ENCODE results near the gene SUPT16H.

SUPT16H gene

GRCh38 chr14:21383848-21384493 is at the start of gene SUPT16H:
Gene SUPT16H, minus strand, starts transcription at chr14:21384019. Its CDS starts 92 bp downstream, at chr14:21383927.
- ChIA-PET POLR2A (interaction anchor here (0.5 to 2.0 kb wide), 7 partner anchors 14 to 151 kb away, joined by 3 to 12 read pairs (median 3); partner anchors contain the start of gene CHD8), CTCF (interaction anchor here (0.7 kb wide), 1 partner anchor 19 kb away, joined by 3 read pairs; no protein-coding TSS in a partner anchor)
- Histone ChIP-seq H3K27ac (ENCODE audit: extremely low read depth, low read depth, low read length) (peak within 1 kb of the TSS; percentile 87), H3K9me3 (ENCODE audit: control insufficient read depth, insufficient read depth, low read depth, low read length) (no peaks in the 10 kb centered on the region), H3K36me3 (ENCODE audit: control insufficient read depth in 2 of 2, insufficient read depth in 1 of 2, low read length in 2 of 2) (peaks cover 48 to 55% of the 10 kb centered on the region in 2 experiments), H3K4me3 (ENCODE audit: low read depth, low read length) (peak within 1 kb of the TSS; percentile 89), H3K4me1 (ENCODE audit: control insufficient read depth, insufficient read depth, low read length) (peaks cover 20% of the 10 kb centered on the region)
- no peak for TF ChIP-seq ZNF350 (tag by site-specific recombination; IDR thresholded peaks at IDR 0.05)
- TF ChIP-seq ZNF580 (tag by site-specific recombination; IDR thresholded peaks at IDR 0.05) = peak; percentile 99
- TF ChIP-seq ZNF362 (tag by site-specific recombination; IDR thresholded peaks at IDR 0.05) = peak; percentile 99
- peak; percentile 96 for TF ChIP-seq ZNF335 (tag by site-specific recombination; conservative IDR thresholded peaks at IDR 0.05)
- TF ChIP-seq ZNF341 (tag by site-specific recombination; IDR thresholded peaks at IDR 0.05; ENCODE audit: low read depth) = 0 out of 2 replicates have a peak, but pooled peaks have one; percentile 8
- TF ChIP-seq ZNF76 (tag by site-specific recombination; IDR thresholded peaks at IDR 0.05; ENCODE audit: borderline replicate concordance, low read depth) = peak; percentile 64
- TF ChIP-seq ZNF610 (tag by site-specific recombination; IDR thresholded peaks at IDR 0.05; ENCODE audit: borderline replicate concordance) = peak; percentile 86; the same call in 1 of the 2 replicates
- TF ChIP-seq PBX3 (CRISPR knock-in tag; IDR thresholded peaks at IDR 0.05) = no peak
- TF ChIP-seq IKZF3 (tag by site-specific recombination; IDR thresholded peaks at IDR 0.05) = peak; percentile 97
- peak; percentile 50; the same call in 1 of the 2 replicates for TF ChIP-seq PRDM6 (tag by site-specific recombination; IDR thresholded peaks at IDR 0.05)
- TF ChIP-seq ZNF692 (tag by site-specific recombination; IDR thresholded peaks at IDR 0.05) = peak; percentile 53; the same call in 1 of the 2 replicates
- TF ChIP-seq ZSCAN16 (tag by site-specific recombination; IDR thresholded peaks at IDR 0.05) = no peak
- 0 out of 2 replicates have a peak, but pooled peaks have one; percentile 29 for TF ChIP-seq ZNF501 (tag by site-specific recombination; IDR thresholded peaks at IDR 0.05)
- peak; percentile 88; the same call in 1 of the 2 replicates for TF ChIP-seq KLF7 (tag by site-specific recombination; IDR thresholded peaks at IDR 0.05; ENCODE audit: borderline replicate concordance)
- no peak for TF ChIP-seq ZNF488 (tag by site-specific recombination; IDR thresholded peaks at IDR 0.05)
- peak; percentile 64; the same call in 1 of the 2 replicates for TF ChIP-seq ZBTB1 (tag by site-specific recombination; IDR thresholded peaks at IDR 0.05)
- TF ChIP-seq ZNF175 (tag by site-specific recombination; IDR thresholded peaks at IDR 0.05) = no peak
- peak; percentile 74 for TF ChIP-seq PRDM10 (tag by site-specific recombination; IDR thresholded peaks at IDR 0.05)
- no peak for TF ChIP-seq ZNF654 (tag by site-specific recombination; IDR thresholded peaks at IDR 0.05; ENCODE audit: low read depth)
- TF ChIP-seq ZBTB21 (tag by site-specific recombination; IDR thresholded peaks at IDR 0.05) = peak; percentile 52
- TF ChIP-seq ZNF561 (tag by site-specific recombination; IDR thresholded peaks at IDR 0.05; ENCODE audit: borderline replicate concordance) = peak; percentile 59; the same call in 1 of the 2 replicates
- no peak for TF ChIP-seq ZNF26 (tag by site-specific recombination; IDR thresholded peaks at IDR 0.05)
- TF ChIP-seq KLF9 (tag by site-specific recombination; IDR thresholded peaks at IDR 0.05; ENCODE audit: low read depth) = peak; percentile 93
